ENCODE results near the gene L3MBTL4.

The L3MBTL4 gene

DNA sequence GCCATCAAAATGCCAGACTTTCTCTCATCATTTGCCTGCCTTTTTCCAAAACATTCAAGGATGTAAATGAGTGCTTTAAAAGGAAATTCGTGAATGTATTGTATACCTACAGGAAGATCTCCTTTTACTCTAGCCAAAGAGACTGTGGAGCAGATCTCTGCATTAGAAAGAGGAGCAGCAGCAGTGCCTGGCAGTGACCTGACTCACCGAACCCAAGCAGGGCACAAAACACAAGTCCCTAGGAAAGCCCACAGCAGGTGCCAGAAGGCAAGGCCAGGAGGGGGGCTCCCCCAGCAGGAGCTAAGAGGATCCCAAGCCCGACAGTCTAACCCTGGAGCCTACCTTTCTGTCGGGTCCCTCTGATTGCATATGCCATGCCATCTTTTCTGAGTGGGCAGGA lies 47.9 kb downstream of the L3MBTL4 start:
- no peak for DNase-seq (ENCODE audit: low read depth in 3 of 3)

- DNase-seq (ENCODE audit: low read depth in 3 of 3): no peak
Observed at GRCh38 chr18:6365385-6365784, 49.3 kb downstream of the L3MBTL4 start.

DNA sequence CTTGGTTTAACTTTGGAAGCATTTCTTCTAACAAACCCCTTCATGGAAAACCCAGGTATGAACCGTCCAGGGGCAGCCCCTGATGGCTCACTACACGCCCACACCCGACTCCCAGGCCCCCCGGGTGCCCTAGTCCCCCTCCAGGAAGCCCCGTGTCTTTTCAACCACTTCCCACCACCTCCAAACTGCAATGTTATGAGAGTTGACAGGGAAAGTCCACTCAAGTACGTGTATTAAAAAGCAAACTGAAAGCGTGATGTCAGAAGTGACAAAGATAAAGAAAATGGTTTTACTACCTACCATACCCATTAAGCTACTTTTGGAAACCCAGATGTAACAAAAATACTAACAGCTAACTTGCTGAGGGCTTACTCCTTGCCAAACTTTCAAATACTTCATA lies 51.5 kb downstream of the L3MBTL4 start:
- DNase-seq (ENCODE audit: low read depth in 3 of 3): no peak

GRCh38 chr18:6362559-6363129 lies 52.1 kb downstream of the L3MBTL4 start:
- DNase-seq (ENCODE audit: low read depth in 3 of 3): no peak

DNA sequence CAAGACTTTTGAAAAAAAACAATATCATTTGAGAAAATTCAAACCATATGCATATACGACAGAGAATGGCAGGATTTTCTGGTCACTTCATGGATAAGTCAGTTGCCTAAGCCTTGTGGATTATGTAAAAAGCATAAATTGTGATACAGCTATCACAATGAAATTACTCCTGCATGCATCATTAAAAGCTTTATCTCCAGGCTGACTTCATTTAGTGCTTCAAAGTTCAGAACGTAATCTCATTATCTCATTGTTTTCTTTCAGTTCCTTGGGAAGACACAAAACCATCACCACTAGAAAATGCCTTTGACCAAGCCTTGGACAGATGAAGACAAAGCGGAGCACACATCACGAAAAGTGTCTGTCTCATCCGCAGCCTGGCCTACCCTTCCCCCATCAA lies 57.0 kb downstream of the L3MBTL4 start:
- no peak for DNase-seq (ENCODE audit: low read depth in 3 of 3)

GRCh38 chr18:6355789-6356589 lies 58.7 kb downstream of the L3MBTL4 start:
- no peak for DNase-seq (ENCODE audit: low read depth in 3 of 3)

- no peak for DNase-seq (ENCODE audit: low read depth in 3 of 3)
Observed at GRCh38 chr18:6352275-6352674, 62.4 kb downstream of the L3MBTL4 start.

GRCh38 chr18:6342990-6343389 lies 71.7 kb downstream of the L3MBTL4 start:
- DNase-seq (ENCODE audit: low read depth in 3 of 3): no peak

DNA sequence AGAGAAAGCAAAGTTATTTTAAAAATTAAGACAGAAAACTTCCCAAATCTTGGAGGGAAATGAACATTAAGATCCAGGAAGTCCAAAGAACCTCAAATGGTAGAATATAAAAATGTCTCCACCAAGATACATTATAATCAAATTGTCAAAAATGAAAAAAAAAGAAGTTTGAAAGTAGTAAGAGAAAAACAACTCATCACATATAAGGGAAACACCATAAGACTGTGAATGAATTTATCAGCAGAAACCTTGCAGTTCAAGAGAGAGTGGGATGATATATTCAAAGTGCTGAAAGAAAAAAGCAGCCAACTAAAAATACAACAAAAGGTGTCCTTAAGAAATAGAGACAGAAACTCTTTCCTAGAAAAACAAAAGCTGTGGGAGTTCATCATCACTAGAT lies 73.0 kb downstream of the L3MBTL4 start:
- no peak for DNase-seq (ENCODE audit: low read depth in 3 of 3)

- DNase-seq (ENCODE audit: low read depth in 3 of 3): no peak
Observed at GRCh38 chr18:6341303-6341702, 73.4 kb downstream of the L3MBTL4 start.

GRCh38 chr18:6340121-6340520 lies 74.6 kb downstream of the L3MBTL4 start:
- DNase-seq (ENCODE audit: low read depth in 3 of 3): no peak

GRCh38 chr18:6336239-6336638 lies 78.5 kb downstream of the L3MBTL4 start:
- no peak for DNase-seq (ENCODE audit: low read depth in 3 of 3)

DNA sequence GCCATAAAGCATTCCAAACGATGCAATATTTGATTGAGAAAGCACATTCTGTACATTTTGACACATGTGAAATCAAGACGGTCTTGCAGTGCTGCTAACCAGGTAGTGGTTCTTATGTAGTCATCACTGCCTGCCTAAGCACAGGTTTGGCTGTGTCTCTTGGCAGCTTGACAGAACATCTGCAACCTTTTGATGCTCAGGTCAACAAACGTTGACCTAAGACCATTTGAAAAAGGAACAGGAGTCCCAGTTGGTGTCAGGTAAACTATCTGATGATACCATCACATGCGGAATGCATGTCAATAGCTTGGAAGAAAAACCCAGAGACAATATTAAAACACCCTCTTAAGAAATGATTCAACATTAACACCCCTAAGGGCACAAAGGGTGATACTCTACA lies 80.7 kb downstream of the L3MBTL4 start:
- DNase-seq (ENCODE audit: low read depth in 3 of 3): no peak

- no peak for DNase-seq (ENCODE audit: low read depth in 3 of 3)
Observed at GRCh38 chr18:6331872-6332271, 82.8 kb downstream of the L3MBTL4 start.

GRCh38 chr18:6330786-6331185 lies 83.9 kb downstream of the L3MBTL4 start:
- DNase-seq (ENCODE audit: low read depth in 3 of 3): no peak

DNA sequence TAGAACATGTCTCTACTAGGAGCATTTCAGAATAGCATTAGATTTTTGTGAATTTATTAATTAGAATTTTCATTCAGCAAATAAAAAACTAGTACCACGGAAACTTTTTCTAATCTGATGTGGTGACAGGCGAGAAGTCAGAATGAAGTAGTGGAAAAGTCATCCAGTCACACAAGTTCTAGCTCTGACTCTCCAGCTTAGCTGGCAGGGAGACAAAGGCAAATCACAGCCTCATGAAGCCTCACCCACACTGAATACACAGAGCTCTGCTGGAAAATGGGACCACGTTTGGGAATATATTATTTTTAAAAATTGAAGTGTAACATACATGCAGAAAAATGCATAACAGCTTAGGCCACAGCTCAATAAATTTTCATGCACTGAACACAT lies 86.1 kb downstream of the L3MBTL4 start:
- no peak for DNase-seq (ENCODE audit: low read depth in 3 of 3)

- DNase-seq (ENCODE audit: low read depth in 3 of 3): no peak
Observed at GRCh38 chr18:6327895-6328620, 86.7 kb downstream of the L3MBTL4 start.

DNA sequence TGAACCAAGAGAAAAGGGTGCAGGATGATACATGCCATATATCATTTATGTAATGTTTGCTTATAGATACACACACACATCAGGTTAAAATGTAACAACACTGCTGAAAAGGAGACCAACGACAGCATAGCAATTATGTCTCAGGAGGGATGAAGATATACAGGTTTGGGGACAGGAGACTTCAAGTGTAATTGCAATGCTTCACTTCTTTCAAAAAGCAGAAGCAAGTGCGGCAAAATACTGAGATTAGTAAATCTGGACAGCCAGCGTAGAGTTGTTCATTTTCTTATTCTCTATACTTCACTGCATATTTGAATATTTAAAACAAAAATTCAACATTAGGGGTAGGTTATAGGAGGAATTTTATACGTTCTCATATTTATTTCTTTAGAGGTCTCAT lies 87.2 kb downstream of the L3MBTL4 start:
- no peak for DNase-seq (ENCODE audit: low read depth in 3 of 3)

GRCh38 chr18:6326566-6326965 lies 88.1 kb downstream of the L3MBTL4 start:
- DNase-seq (ENCODE audit: low read depth in 3 of 3): no peak

DNA sequence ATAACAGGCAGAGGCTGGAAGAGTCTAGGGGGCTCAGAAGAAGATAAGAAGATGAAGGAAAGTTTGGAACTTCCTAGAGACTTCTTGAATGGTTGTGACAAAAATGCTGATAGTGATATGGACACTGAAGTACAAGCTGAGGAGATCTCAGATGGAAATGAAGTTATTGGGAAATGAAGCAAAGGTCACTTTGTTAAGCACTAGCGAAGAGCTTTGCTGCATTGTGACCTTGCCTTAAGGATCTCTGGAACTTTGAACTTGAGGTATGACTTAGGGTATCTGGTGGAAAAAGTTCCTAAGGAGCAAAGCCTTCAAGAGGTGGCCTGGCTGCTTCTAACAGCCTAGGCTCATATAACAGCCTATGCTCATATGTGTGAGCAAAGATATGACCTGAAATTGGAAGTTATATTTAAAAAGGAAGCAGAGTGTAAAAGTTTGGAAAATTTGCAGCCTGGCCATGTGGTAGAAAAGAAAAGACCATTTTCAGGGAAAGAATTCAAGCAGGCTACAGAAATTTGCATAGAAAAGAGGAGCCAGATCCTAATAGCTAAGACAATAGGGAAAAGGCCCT lies 91.3 kb downstream of the L3MBTL4 start:
- no peak for DNase-seq (ENCODE audit: low read depth in 3 of 3)

GRCh38 chr18:6315517-6316331 lies 99.0 kb downstream of the L3MBTL4 start:
- no peak for DNase-seq (ENCODE audit: low read depth in 3 of 3)

DNA sequence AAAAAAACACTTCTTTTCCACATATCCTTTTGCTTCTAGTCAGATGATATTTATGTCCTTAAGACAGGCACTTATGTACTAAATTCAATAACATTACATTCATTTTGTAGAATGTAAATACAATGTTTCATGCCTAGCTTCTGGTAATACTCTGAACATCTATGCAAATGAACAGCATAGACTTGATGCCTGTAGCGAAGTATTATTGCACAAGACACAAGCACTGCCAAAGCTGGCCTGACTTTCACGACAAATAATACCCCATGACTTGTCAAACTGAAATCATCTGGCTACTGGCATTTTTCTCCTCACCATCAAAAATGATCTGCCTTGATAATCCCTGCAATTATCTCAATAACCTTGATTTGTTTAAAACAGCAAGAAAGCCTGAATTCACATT lies 101.3 kb downstream of the L3MBTL4 start:
- no peak for DNase-seq (ENCODE audit: low read depth in 3 of 3)
